ENCODE results near the gene AIF1. TPM values are rescaled to one million over a fixed set of nuclear protein-coding genes. Genes with fewer than 3 reads are reported as not detected.

AIF1 gene
- polyA plus RNA-seq, 4 donors = 5.6 to 102 (median 48.9) TPM

GRCh38 chr6:31630177-31630934 is 15.3 kb downstream of the AIF1 start:
- no peak for FAIRE-seq
- no peak for DNase-seq
- WGBS, 3 donors = 91 to 94% (median 92%) methylated on average over 25 of the region's 25 CpGs

GRCh38 chr6:31631209-31631608 is 16.2 kb downstream of the AIF1 start:
- H3K4me1 ChIP-seq (ENCODE audit: control insufficient read depth in 3 of 3, insufficient read depth in 2 of 3, low read depth in 1 of 3, low read length in 2 of 3) = no peaks in the 10 kb centered on the region
- H3K9me3 ChIP-seq (ENCODE audit: control insufficient read depth in 2 of 2, insufficient read depth in 1 of 2, low read depth in 1 of 2, low read length in 1 of 2) = no peaks in the 10 kb centered on the region
- no peak overlapping the region for H3K4me3 ChIP-seq (ENCODE audit: low read depth in 1 of 3, low read length in 3 of 3)
- peaks cover 59 to 98% (median 71%) of the 10 kb centered on the region in 3 donors for H3K36me3 ChIP-seq (ENCODE audit: control insufficient read depth in 3 of 3, insufficient read depth in 2 of 3, low read depth in 1 of 3, low read length in 3 of 3)
- DNase-seq (no peak), FAIRE-seq (no peak)
- 89 to 93% (median 91%) methylated on average over 15 to 16 of the region's 16 CpGs for WGBS, 3 donors
- no peak overlapping the region for H3K27ac ChIP-seq (ENCODE audit: low read depth in 1 of 3, low read length in 2 of 3)
- no peaks in the 10 kb centered on the region for H3K27me3 ChIP-seq (ENCODE audit: control insufficient read depth in 3 of 3, insufficient read depth in 3 of 3, low read length in 3 of 3)

More at GRCh38 chr6:31630177-31630934, 15.3 kb downstream of the AIF1 start:
- H3K27me3 ChIP-seq (ENCODE audit: control insufficient read depth in 3 of 3, insufficient read depth in 3 of 3, low read length in 3 of 3) = no peaks in the 10 kb centered on the region
- peaks cover 55 to 98% (median 73%) of the 10 kb centered on the region in 3 donors for H3K36me3 ChIP-seq (ENCODE audit: control insufficient read depth in 3 of 3, insufficient read depth in 2 of 3, low read depth in 1 of 3, low read length in 3 of 3)
- no peaks in the 10 kb centered on the region for H3K4me1 ChIP-seq (ENCODE audit: control insufficient read depth in 3 of 3, insufficient read depth in 2 of 3, low read depth in 1 of 3, low read length in 2 of 3)
- no peak overlapping the region for H3K27ac ChIP-seq (ENCODE audit: low read depth in 1 of 3, low read length in 2 of 3)
- no peaks in the 10 kb centered on the region for H3K9me3 ChIP-seq (ENCODE audit: control insufficient read depth in 2 of 2, insufficient read depth in 1 of 2, low read depth in 1 of 2, low read length in 1 of 2)
- H3K4me3 ChIP-seq (ENCODE audit: low read depth in 1 of 3, low read length in 3 of 3) = no peak overlapping the region

GRCh38 chr6:31631681-31632278 is 16.7 kb downstream of the AIF1 start:
- Histone ChIP-seq H3K27ac (ENCODE audit: low read depth in 1 of 3, low read length in 2 of 3) (no peak overlapping the region), H3K4me3 (ENCODE audit: low read depth in 1 of 3, low read length in 3 of 3) (no peak overlapping the region), H3K36me3 (ENCODE audit: control insufficient read depth in 3 of 3, insufficient read depth in 2 of 3, low read depth in 1 of 3, low read length in 3 of 3) (peaks cover 56 to 98% (median 74%) of the 10 kb centered on the region in 3 donors), H3K4me1 (ENCODE audit: control insufficient read depth in 3 of 3, insufficient read depth in 2 of 3, low read depth in 1 of 3, low read length in 2 of 3) (no peaks in the 10 kb centered on the region), H3K9me3 (ENCODE audit: control insufficient read depth in 2 of 2, insufficient read depth in 1 of 2, low read depth in 1 of 2, low read length in 1 of 2) (no peaks in the 10 kb centered on the region), H3K27me3 (ENCODE audit: control insufficient read depth in 3 of 3, insufficient read depth in 3 of 3, low read length in 3 of 3) (no peaks in the 10 kb centered on the region)
- WGBS, 3 donors = 86 to 92% (median 89%) methylated on average over 31 to 32 of the region's 32 CpGs
- FAIRE-seq (no peak), DNase-seq (no peak)

- H3K27me3 ChIP-seq (ENCODE audit: control insufficient read depth in 3 of 3, insufficient read depth in 3 of 3, low read length in 3 of 3) = no peaks in the 10 kb centered on the region
- no peak for FAIRE-seq
- no peaks in the 10 kb centered on the region for H3K9me3 ChIP-seq (ENCODE audit: control insufficient read depth in 2 of 2, insufficient read depth in 1 of 2, low read depth in 1 of 2, low read length in 1 of 2)
- H3K36me3 ChIP-seq (ENCODE audit: control insufficient read depth in 3 of 3, insufficient read depth in 2 of 3, low read depth in 1 of 3, low read length in 3 of 3) = peaks cover 56 to 98% (median 72%) of the 10 kb centered on the region in 3 donors
- H3K27ac ChIP-seq (ENCODE audit: low read depth in 1 of 3, low read length in 2 of 3) = no peak overlapping the region
- WGBS, 3 donors = 94 to 96% (median 95%) methylated on average over 26 of the region's 26 CpGs
- H3K4me1 ChIP-seq (ENCODE audit: control insufficient read depth in 3 of 3, insufficient read depth in 2 of 3, low read depth in 1 of 3, low read length in 2 of 3) = no peaks in the 10 kb centered on the region
- no peak for DNase-seq
- no peak overlapping the region for H3K4me3 ChIP-seq (ENCODE audit: low read depth in 1 of 3, low read length in 3 of 3)
These were observed 17.4 kb downstream of the AIF1 start for GRCh38 chr6:31632279-31632946.

- H3K36me3 ChIP-seq (ENCODE audit: control insufficient read depth in 3 of 3, insufficient read depth in 2 of 3, low read depth in 1 of 3, low read length in 3 of 3) = peaks cover 46 to 93% (median 62%) of the 10 kb centered on the region in 3 donors
These were observed 18.4 kb downstream of the AIF1 start for GRCh38 chr6:31633447-31633846.

GRCh38 chr6:31634131-31634530 is 19.1 kb downstream of the AIF1 start:
- Histone ChIP-seq H3K27ac (ENCODE audit: low read depth in 1 of 3, low read length in 2 of 3) (no peak overlapping the region), H3K27me3 (ENCODE audit: control insufficient read depth in 3 of 3, insufficient read depth in 3 of 3, low read length in 3 of 3) (no peaks in the 10 kb centered on the region), H3K4me3 (ENCODE audit: low read depth in 1 of 3, low read length in 3 of 3) (no peak overlapping the region), H3K36me3 (ENCODE audit: control insufficient read depth in 3 of 3, insufficient read depth in 2 of 3, low read depth in 1 of 3, low read length in 3 of 3) (peaks cover 46 to 94% (median 58%) of the 10 kb centered on the region in 3 donors), H3K4me1 (ENCODE audit: control insufficient read depth in 3 of 3, insufficient read depth in 2 of 3, low read depth in 1 of 3, low read length in 2 of 3) (no peaks in the 10 kb centered on the region), H3K9me3 (ENCODE audit: control insufficient read depth in 2 of 2, insufficient read depth in 1 of 2, low read depth in 1 of 2, low read length in 1 of 2) (no peaks in the 10 kb centered on the region)
- 87 to 93% (median 89%) methylated on average over 3 of the region's 3 CpGs for WGBS, 3 donors
- no peak for DNase-seq
- FAIRE-seq = no peak

More at GRCh38 chr6:31633447-31633846, 18.4 kb downstream of the AIF1 start:
- Histone ChIP-seq H3K27ac (ENCODE audit: low read depth in 1 of 3, low read length in 2 of 3) (no peak overlapping the region), H3K9me3 (ENCODE audit: control insufficient read depth in 2 of 2, insufficient read depth in 1 of 2, low read depth in 1 of 2, low read length in 1 of 2) (no peaks in the 10 kb centered on the region), H3K27me3 (ENCODE audit: control insufficient read depth in 3 of 3, insufficient read depth in 3 of 3, low read length in 3 of 3) (no peaks in the 10 kb centered on the region), H3K4me3 (ENCODE audit: low read depth in 1 of 3, low read length in 3 of 3) (no peak overlapping the region), H3K4me1 (ENCODE audit: control insufficient read depth in 3 of 3, insufficient read depth in 2 of 3, low read depth in 1 of 3, low read length in 2 of 3) (no peaks in the 10 kb centered on the region)
- WGBS, 3 donors = 90 to 96% (median 92%) methylated on average over 7 of the region's 7 CpGs
- no peak for FAIRE-seq
- DNase-seq = no peak

- Histone ChIP-seq H3K4me3 (ENCODE audit: low read depth in 1 of 3, low read length in 3 of 3) (no peak overlapping the region), H3K27ac (ENCODE audit: low read depth in 1 of 3, low read length in 2 of 3) (no peak overlapping the region), H3K27me3 (ENCODE audit: control insufficient read depth in 3 of 3, insufficient read depth in 3 of 3, low read length in 3 of 3) (no peaks in the 10 kb centered on the region), H3K9me3 (ENCODE audit: control insufficient read depth in 2 of 2, insufficient read depth in 1 of 2, low read depth in 1 of 2, low read length in 1 of 2) (no peaks in the 10 kb centered on the region), H3K4me1 (ENCODE audit: control insufficient read depth in 3 of 3, insufficient read depth in 2 of 3, low read depth in 1 of 3, low read length in 2 of 3) (no peaks in the 10 kb centered on the region), H3K36me3 (ENCODE audit: control insufficient read depth in 3 of 3, insufficient read depth in 2 of 3, low read depth in 1 of 3, low read length in 3 of 3) (peaks cover 43 to 93% (median 57%) of the 10 kb centered on the region in 3 donors)
- DNase-seq (no peak), FAIRE-seq (no peak)
- WGBS, 3 donors = 85 to 88% (median 88%) methylated on average over 11 of the region's 11 CpGs
These were observed 20.0 kb downstream of the AIF1 start for GRCh38 chr6:31634969-31635575.
